ENCODE data around the gene CADM3. TPM values are rescaled to one million over a fixed set of nuclear protein-coding genes. Genes with fewer than 3 reads are reported as not detected.

The CADM3 gene
- total RNA-seq, 1 donor from 2014 or later, result 0.13 TPM

DNA sequence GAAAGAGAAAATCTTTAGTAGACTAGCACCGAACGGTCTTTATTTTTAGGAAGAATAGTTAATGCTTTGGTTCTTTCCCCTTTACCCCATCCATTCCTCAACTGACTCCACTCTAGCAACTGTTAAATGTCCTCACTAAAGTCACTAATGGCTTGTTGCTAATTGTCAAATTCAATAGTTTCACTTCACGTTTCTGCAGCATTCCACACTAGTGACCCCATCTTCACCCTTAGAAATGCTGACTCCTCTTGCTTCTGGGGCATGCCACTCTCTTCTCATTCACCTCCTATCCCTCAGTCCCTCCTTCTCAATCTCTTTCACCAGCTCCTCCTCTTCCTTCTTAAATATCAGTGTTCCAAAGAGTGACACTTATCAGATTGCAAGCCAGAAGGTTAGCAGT lies 19.4 kb upstream of the CADM3 start:
- Mint-ChIP-seq H3K27ac (ENCODE audit: unreplicated experiment) (no peak overlapping the region), H3K9me3 (ENCODE audit: unreplicated experiment) (peaks cover under 1% of the 10 kb centered on the region), H3K36me3 (ENCODE audit: unreplicated experiment) (no peaks in the 10 kb centered on the region), H3K27me3 (ENCODE audit: unreplicated experiment) (no peaks in the 10 kb centered on the region), H3K4me1 (ENCODE audit: unreplicated experiment) (no peaks in the 10 kb centered on the region), H3K4me3 (ENCODE audit: unreplicated experiment) (no peak overlapping the region)
- DNase-seq (ENCODE audit: extremely low spot score, unreplicated experiment), result no peak
- TF ChIP-seq, protein P1, sequence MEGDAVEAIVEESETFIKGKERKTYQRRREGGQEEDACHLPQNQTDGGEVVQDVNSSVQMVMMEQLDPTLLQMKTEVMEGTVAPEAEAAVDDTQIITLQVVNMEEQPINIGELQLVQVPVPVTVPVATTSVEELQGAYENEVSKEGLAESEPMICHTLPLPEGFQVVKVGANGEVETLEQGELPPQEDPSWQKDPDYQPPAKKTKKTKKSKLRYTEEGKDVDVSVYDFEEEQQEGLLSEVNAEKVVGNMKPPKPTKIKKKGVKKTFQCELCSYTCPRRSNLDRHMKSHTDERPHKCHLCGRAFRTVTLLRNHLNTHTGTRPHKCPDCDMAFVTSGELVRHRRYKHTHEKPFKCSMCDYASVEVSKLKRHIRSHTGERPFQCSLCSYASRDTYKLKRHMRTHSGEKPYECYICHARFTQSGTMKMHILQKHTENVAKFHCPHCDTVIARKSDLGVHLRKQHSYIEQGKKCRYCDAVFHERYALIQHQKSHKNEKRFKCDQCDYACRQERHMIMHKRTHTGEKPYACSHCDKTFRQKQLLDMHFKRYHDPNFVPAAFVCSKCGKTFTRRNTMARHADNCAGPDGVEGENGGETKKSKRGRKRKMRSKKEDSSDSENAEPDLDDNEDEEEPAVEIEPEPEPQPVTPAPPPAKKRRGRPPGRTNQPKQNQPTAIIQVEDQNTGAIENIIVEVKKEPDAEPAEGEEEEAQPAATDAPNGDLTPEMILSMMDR (IDR thresholded peaks at IDR 0.05), result no peak

DNA sequence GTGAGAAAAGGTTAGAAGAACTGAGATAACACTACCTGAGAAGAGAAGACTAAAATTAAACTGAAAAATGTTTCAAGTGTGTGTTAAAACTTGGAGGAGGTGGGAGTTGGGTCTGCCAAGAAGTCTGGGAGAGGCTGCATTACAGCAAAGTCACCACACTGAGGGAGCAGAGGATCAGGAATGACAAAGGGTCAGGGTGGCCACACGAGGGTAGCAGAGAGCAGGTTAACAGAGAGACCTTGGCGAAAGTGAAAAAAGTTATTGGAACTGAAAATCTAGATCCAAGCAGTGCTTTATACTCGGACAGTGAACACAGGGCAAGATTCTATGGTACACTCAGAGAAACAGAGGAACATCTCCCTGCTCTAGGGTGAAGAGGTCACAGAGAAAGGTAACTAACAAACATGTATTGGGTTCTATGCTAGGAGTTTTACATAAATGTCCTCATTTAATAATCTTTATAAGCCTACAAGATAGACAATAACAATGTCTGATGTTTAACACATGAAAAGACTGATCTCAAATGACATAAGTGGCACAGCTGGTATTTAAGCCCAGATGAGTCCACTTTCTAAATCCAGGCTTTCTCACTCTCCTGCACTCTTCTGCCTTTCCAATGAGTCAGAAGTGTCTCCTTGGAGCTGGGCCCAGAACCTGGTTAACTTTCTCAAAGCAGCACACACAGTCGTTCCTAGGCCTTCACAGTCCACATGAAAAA lies 10.3 kb upstream of the CADM3 start:
- Mint-ChIP-seq H3K36me3 (ENCODE audit: unreplicated experiment) (no peaks in the 10 kb centered on the region), H3K27ac (ENCODE audit: unreplicated experiment) (no peak overlapping the region), H3K4me3 (ENCODE audit: unreplicated experiment) (no peak overlapping the region), H3K4me1 (ENCODE audit: unreplicated experiment) (peaks cover 2% of the 10 kb centered on the region), H3K27me3 (ENCODE audit: unreplicated experiment) (peaks cover 14% of the 10 kb centered on the region), H3K9me3 (ENCODE audit: unreplicated experiment) (no peaks in the 10 kb centered on the region)
- no peak for DNase-seq (ENCODE audit: extremely low spot score, unreplicated experiment)
- TF ChIP-seq, protein P1 (IDR thresholded peaks at IDR 0.05), result peak; percentile 96

DNA sequence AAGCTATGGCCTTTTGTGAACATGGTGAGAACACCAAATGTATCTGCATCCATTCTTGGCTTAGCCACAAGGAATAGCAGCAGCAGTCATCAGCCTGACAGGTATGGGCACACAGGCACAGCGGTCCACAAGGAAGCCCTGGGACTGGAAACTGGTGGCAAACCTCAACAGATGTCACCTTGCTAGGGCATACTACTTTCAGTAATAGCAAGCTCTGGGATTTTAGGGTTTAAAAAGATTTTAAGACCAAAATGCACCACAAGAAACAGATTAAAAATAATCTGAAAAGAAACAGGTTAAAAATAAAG lies 9.7 kb upstream of the CADM3 start:
- Mint-ChIP-seq H3K27me3 (ENCODE audit: unreplicated experiment) (peaks cover 18% of the 10 kb centered on the region), H3K9me3 (ENCODE audit: unreplicated experiment) (no peaks in the 10 kb centered on the region), H3K36me3 (ENCODE audit: unreplicated experiment) (no peaks in the 10 kb centered on the region), H3K4me3 (ENCODE audit: unreplicated experiment) (no peak overlapping the region), H3K27ac (ENCODE audit: unreplicated experiment) (no peak overlapping the region), H3K4me1 (ENCODE audit: unreplicated experiment) (peaks cover 2% of the 10 kb centered on the region)
- TF ChIP-seq, protein P1 (IDR thresholded peaks at IDR 0.05), result no peak
- no peak for DNase-seq (ENCODE audit: extremely low spot score, unreplicated experiment)

DNA sequence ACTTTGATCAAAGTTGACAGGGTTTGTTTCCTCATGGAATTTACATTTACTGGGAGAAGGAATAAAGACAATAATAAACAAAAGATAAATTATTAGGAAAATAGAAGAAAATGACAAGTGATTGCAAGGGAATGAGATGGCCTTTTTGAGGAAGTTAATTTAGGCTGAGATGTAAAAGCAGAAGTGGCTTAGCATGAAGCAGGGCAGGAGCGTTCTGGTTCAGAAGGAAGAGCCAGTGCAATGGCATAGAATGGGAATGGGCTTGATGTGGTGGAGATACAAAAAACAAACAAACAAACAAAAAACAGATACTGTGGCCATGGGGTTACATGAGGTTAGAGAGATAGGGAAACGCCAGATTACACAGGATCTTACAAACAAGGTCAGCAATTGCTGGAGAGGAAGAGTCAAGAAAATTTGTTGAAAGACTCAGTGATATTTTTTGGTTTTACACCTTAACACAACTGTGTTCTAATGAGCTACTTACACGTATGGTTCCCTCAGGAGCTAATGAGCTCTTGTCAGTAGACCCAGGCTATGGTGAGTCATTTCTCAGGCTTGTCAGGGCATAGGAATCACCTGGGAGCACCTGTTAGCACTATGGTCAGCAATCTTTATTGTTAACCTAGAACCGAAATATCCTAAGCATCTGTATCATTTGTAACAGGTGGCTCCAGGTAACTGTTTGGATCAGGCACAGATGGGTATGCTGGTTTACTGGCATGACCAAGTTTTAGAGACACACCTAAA lies 8.7 kb upstream of the CADM3 start:
- TF ChIP-seq, protein P1 (IDR thresholded peaks at IDR 0.05), result no peak
- no peaks in the 10 kb centered on the region for H3K9me3 Mint-ChIP-seq (ENCODE audit: unreplicated experiment)
- no peak overlapping the region for H3K27ac Mint-ChIP-seq (ENCODE audit: unreplicated experiment)
- no peak overlapping the region for H3K4me3 Mint-ChIP-seq (ENCODE audit: unreplicated experiment)
- DNase-seq (ENCODE audit: extremely low spot score, unreplicated experiment), result no peak
- no peaks in the 10 kb centered on the region for H3K36me3 Mint-ChIP-seq (ENCODE audit: unreplicated experiment)
- H3K4me1 Mint-ChIP-seq (ENCODE audit: unreplicated experiment), result peaks cover 2% of the 10 kb centered on the region
- peaks cover 23% of the 10 kb centered on the region for H3K27me3 Mint-ChIP-seq (ENCODE audit: unreplicated experiment)

DNA sequence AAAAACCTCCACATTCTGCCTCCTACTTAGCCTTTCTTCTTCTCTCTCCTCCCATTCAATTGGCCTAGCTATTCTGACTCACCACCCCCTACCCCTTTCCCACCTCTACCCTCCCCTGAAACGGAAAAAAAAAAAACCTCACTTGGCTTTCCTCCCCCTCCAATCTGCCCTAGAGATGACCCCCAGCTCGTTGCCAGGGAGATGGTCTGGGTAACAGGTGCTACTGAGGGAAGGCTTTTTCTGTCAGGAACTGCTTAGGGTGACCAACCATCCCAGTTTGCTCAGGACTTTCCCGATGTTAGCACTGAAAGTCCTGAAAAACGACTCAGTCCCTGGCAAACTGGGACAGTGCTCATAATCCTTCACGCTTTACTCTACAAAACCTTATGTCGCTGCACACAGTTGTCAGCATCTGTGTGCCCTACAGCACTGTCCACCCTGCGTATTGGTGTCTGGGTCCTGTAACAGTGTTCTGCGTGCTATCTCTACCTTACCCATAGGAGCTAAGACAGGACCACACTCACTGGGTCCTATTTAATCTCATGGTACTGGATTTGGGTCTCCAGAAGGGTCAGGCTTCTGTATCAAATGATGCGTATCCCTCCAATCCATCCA lies 7.7 kb upstream of the CADM3 start:
- no peak overlapping the region for H3K27ac Mint-ChIP-seq (ENCODE audit: unreplicated experiment)
- no peaks in the 10 kb centered on the region for H3K36me3 Mint-ChIP-seq (ENCODE audit: unreplicated experiment)
- H3K4me3 Mint-ChIP-seq (ENCODE audit: unreplicated experiment), result no peak overlapping the region
- DNase-seq (ENCODE audit: extremely low spot score, unreplicated experiment), result no peak
- H3K9me3 Mint-ChIP-seq (ENCODE audit: unreplicated experiment), result no peaks in the 10 kb centered on the region
- H3K27me3 Mint-ChIP-seq (ENCODE audit: unreplicated experiment), result peaks cover 31% of the 10 kb centered on the region
- H3K4me1 Mint-ChIP-seq (ENCODE audit: unreplicated experiment), result peaks cover 2% of the 10 kb centered on the region
- TF ChIP-seq, protein P1 (IDR thresholded peaks at IDR 0.05), result no peak

All from osteocyte (in vitro differentiated cells).